ENCODE data around the gene FOXP1. TPM values are rescaled to one million over a fixed set of nuclear protein-coding genes. Genes with fewer than 3 reads are reported as not detected.

The FOXP1 gene
- total and polyA plus RNA-seq, 2 experiments from 2014 or later: 37.4 to 59.9 TPM

- Histone ChIP-seq H3K9me3 (ENCODE audit: low read depth) (no peaks in the 10 kb centered on the region), H2AFZ (no peak overlapping the region), H3K4me1 (ENCODE audit: insufficient read depth) (no peaks in the 10 kb centered on the region), H3K4me3 (no peak overlapping the region), H3K79me2 (ENCODE audit: insufficient read depth) (no peaks in the 10 kb centered on the region), H3K9me2 (ENCODE audit: insufficient read depth) (no peaks in the 10 kb centered on the region), H3K4me2 (ENCODE audit: unreplicated experiment) (no peak overlapping the region), H3K36me3 (ENCODE audit: low read depth) (no peaks in the 10 kb centered on the region), H3K27me3 (replicated peaks; ENCODE audit: insufficient read depth) (no peaks in the 10 kb centered on the region), H3K9ac (no peak overlapping the region), H3K27ac (no peak overlapping the region), H3F3A (ENCODE audit: insufficient read depth) (no peaks in the 10 kb centered on the region), H4K20me1 (ENCODE audit: insufficient read depth) (no peaks in the 10 kb centered on the region)
- no peak for DNase-seq
- TF ChIP-seq EZH2phosphoT487 (IDR thresholded peaks at IDR 0.05; ENCODE audit: insufficient read depth, low read depth) (no peak), EZH2 (IDR thresholded peaks at IDR 0.05; ENCODE audit: insufficient read depth, poor library complexity, severe bottlenecking) (no peak)
- WGBS, 2 experiments (ENCODE audit: low coverage in 1 of 2, low lambda C conversion rate in 2 of 2, missing lambda C conversion rate in 2 of 2): 70 to 76% methylated on average over 5 to 7 of the region's 7 CpGs
- in situ Hi-C loops (cut with MboI): no loop called here
Measured at GRCh38 chr3:71142441-71143161, 440.9 kb downstream of the FOXP1 start.

- H3K4me1 ChIP-seq (ENCODE audit: insufficient read depth): no peaks in the 10 kb centered on the region
- no peaks in the 10 kb centered on the region for H3K36me3 ChIP-seq (ENCODE audit: low read depth)
- H3K27ac ChIP-seq: no peak overlapping the region
- no peaks in the 10 kb centered on the region for H3K27me3 ChIP-seq (replicated peaks; ENCODE audit: insufficient read depth)
- no peaks in the 10 kb centered on the region for H3F3A ChIP-seq (ENCODE audit: insufficient read depth)
- no peak overlapping the region for H2AFZ ChIP-seq
- H3K4me2 ChIP-seq (ENCODE audit: unreplicated experiment): no peak overlapping the region
- no peak for TF ChIP-seq EZH2phosphoT487 (IDR thresholded peaks at IDR 0.05; ENCODE audit: insufficient read depth, low read depth)
- no peak for TF ChIP-seq EZH2 (IDR thresholded peaks at IDR 0.05; ENCODE audit: insufficient read depth, poor library complexity, severe bottlenecking)
- H4K20me1 ChIP-seq (ENCODE audit: insufficient read depth): no peaks in the 10 kb centered on the region
- H3K9ac ChIP-seq: no peak overlapping the region
- H3K79me2 ChIP-seq (ENCODE audit: insufficient read depth): no peaks in the 10 kb centered on the region
- DNase-seq: no peak
- H3K9me3 ChIP-seq (ENCODE audit: low read depth): no peaks in the 10 kb centered on the region
- in situ Hi-C loops (cut with MboI): no loop called here
- 97 to 98% methylated on average over 3 of the region's 3 CpGs for WGBS, 2 experiments (ENCODE audit: low coverage in 1 of 2, low lambda C conversion rate in 2 of 2, missing lambda C conversion rate in 2 of 2)
- H3K4me3 ChIP-seq: no peak overlapping the region
- H3K9me2 ChIP-seq (ENCODE audit: insufficient read depth): no peaks in the 10 kb centered on the region
Measured at GRCh38 chr3:71140477-71140876, 443.1 kb downstream of the FOXP1 start.

- Histone ChIP-seq H3K27me3 (replicated peaks; ENCODE audit: insufficient read depth) (no peaks in the 10 kb centered on the region), H4K20me1 (ENCODE audit: insufficient read depth) (no peaks in the 10 kb centered on the region), H3K4me3 (no peak overlapping the region), H3K79me2 (ENCODE audit: insufficient read depth) (no peaks in the 10 kb centered on the region), H3K27ac (no peak overlapping the region), H3K9me3 (ENCODE audit: low read depth) (no peaks in the 10 kb centered on the region), H3K9me2 (ENCODE audit: insufficient read depth) (no peaks in the 10 kb centered on the region), H3K36me3 (ENCODE audit: low read depth) (no peaks in the 10 kb centered on the region), H3K4me2 (ENCODE audit: unreplicated experiment) (no peak overlapping the region), H3K4me1 (ENCODE audit: insufficient read depth) (no peaks in the 10 kb centered on the region), H2AFZ (no peak overlapping the region), H3K9ac (no peak overlapping the region), H3F3A (ENCODE audit: insufficient read depth) (no peaks in the 10 kb centered on the region)
- WGBS, 2 experiments (ENCODE audit: low coverage in 1 of 2, low lambda C conversion rate in 2 of 2, missing lambda C conversion rate in 2 of 2): 93 to 97% methylated on average over 5 of the region's 5 CpGs
- DNase-seq: no peak
- in situ Hi-C loops (cut with MboI): no loop called here
- TF ChIP-seq EZH2phosphoT487 (IDR thresholded peaks at IDR 0.05; ENCODE audit: insufficient read depth, low read depth): no peak
- TF ChIP-seq EZH2 (IDR thresholded peaks at IDR 0.05; ENCODE audit: insufficient read depth, poor library complexity, severe bottlenecking): no peak
Measured at GRCh38 chr3:71139496-71139895, 444.0 kb downstream of the FOXP1 start.

GRCh38 chr3:71138410-71138809 is 445.1 kb downstream of the FOXP1 start:
- no peak for DNase-seq
- Histone ChIP-seq H3K4me3 (no peak overlapping the region), H3K9ac (no peak overlapping the region), H3K79me2 (ENCODE audit: insufficient read depth) (no peaks in the 10 kb centered on the region), H3K36me3 (ENCODE audit: low read depth) (no peaks in the 10 kb centered on the region), H2AFZ (no peak overlapping the region), H3K27ac (no peak overlapping the region), H3K4me1 (ENCODE audit: insufficient read depth) (no peaks in the 10 kb centered on the region), H3K4me2 (ENCODE audit: unreplicated experiment) (no peak overlapping the region), H3K27me3 (replicated peaks; ENCODE audit: insufficient read depth) (no peaks in the 10 kb centered on the region), H4K20me1 (ENCODE audit: insufficient read depth) (no peaks in the 10 kb centered on the region), H3F3A (ENCODE audit: insufficient read depth) (no peaks in the 10 kb centered on the region), H3K9me3 (ENCODE audit: low read depth) (no peaks in the 10 kb centered on the region), H3K9me2 (ENCODE audit: insufficient read depth) (no peaks in the 10 kb centered on the region)
- WGBS, 2 experiments (ENCODE audit: low coverage in 1 of 2, low lambda C conversion rate in 2 of 2, missing lambda C conversion rate in 2 of 2): 95 to 99% methylated on average over 5 of the region's 5 CpGs
- no peak for TF ChIP-seq EZH2phosphoT487 (IDR thresholded peaks at IDR 0.05; ENCODE audit: insufficient read depth, low read depth)
- no peak for TF ChIP-seq EZH2 (IDR thresholded peaks at IDR 0.05; ENCODE audit: insufficient read depth, poor library complexity, severe bottlenecking)
- in situ Hi-C loops (cut with MboI): no loop called here
